Measurements from ENCODE around the gene RPS5.

The RPS5 gene

DNA sequence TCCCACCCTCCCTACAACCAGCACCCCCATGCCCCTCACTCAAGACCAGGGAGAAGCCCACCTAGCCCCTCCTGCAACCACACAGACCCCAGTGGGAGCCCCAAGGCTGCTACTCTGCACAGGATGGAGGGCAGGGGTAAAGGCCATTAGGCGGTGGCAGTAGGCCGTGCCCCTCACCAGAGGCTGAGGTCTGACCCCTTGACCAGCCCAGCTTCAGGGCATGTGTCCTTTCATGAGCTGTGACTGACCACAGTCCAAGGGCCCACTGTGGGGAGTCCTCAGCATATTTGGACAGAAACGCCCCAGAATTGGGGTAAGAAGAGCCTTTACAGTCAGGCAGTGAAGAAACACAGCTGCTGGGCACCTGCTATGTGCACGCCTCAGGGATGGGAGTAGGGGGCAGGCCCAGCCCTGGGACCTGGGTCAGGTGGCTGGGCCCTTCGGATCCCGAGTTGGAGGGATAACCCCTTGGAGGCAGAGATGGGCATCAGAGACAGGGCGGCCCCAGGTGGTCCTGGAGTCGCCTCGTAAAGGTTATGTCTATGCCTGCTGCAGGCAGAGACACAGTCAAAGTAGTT is 1.7 kb upstream of the RPS5 start:
- H3K4me3 ChIP-seq (ENCODE audit: low read length), result no peak overlapping the region

GRCh38 chr19:58385891-58386575 is 1.0 kb upstream of the RPS5 start:
- peak overlapping the region; percentile 74 for H2AFZ ChIP-seq (ENCODE audit: low read length)

More for the DNA sequence above, 1.7 kb upstream of the RPS5 start:
- H3K27ac ChIP-seq (ENCODE audit: low read length), result no peak overlapping the region
- no peaks in the 10 kb centered on the region for H3K9me3 ChIP-seq (replicated peaks; ENCODE audit: insufficient read depth, low read length)
- H3F3A ChIP-seq (ENCODE audit: insufficient read depth, low read length), result peaks cover 3% of the 10 kb centered on the region; the same call in 1 of the 2 replicates
- peaks cover 10% of the 10 kb centered on the region; the same call in 1 of the 2 replicates for H3K36me3 ChIP-seq (replicated peaks; ENCODE audit: insufficient read depth, low read length)
- peaks cover 23% of the 10 kb centered on the region for H3K79me2 ChIP-seq (ENCODE audit: low read length)
- H3K9me2 ChIP-seq (replicated peaks; ENCODE audit: insufficient read depth, low read length), result no peaks in the 10 kb centered on the region
- no peak overlapping the region for H3K9ac ChIP-seq (ENCODE audit: low read length)
- H2AFZ ChIP-seq (ENCODE audit: low read length), result no peak overlapping the region
- no peak for DNase-seq
- no peak overlapping the region for H3K4me2 ChIP-seq (ENCODE audit: low read depth, low read length)
- H4K20me1 ChIP-seq (ENCODE audit: insufficient read depth, low read length), result no peaks in the 10 kb centered on the region
- TF ChIP-seq CTCF (IDR thresholded peaks at IDR 0.05; ENCODE audit: low read length) (no peak), EZH2 (optimal IDR thresholded peaks at IDR 0.05; ENCODE audit: low read depth, low read length) (no peak), EZH2phosphoT487 (IDR thresholded peaks at IDR 0.05; ENCODE audit: low read length) (no peak)
- H3K4me1 ChIP-seq (ENCODE audit: low read length), result 0 out of 2 replicates have a peak, but pooled peaks cover 10% of the 10 kb centered on the region
- H3K27me3 ChIP-seq (replicated peaks; ENCODE audit: insufficient read depth, low read length), result no peaks in the 10 kb centered on the region

More at GRCh38 chr19:58385891-58386575, 1.0 kb upstream of the RPS5 start:
- H3K27me3 ChIP-seq (replicated peaks; ENCODE audit: insufficient read depth, low read length), result no peaks in the 10 kb centered on the region
- no peak for DNase-seq
- peaks cover 29% of the 10 kb centered on the region for H3K79me2 ChIP-seq (ENCODE audit: low read length)
- no peaks in the 10 kb centered on the region for H3K9me2 ChIP-seq (replicated peaks; ENCODE audit: insufficient read depth, low read length)
- peaks cover 12% of the 10 kb centered on the region; the same call in 1 of the 2 replicates for H3K4me1 ChIP-seq (ENCODE audit: low read length)
- peak overlapping the region; percentile 84 for H3K9ac ChIP-seq (ENCODE audit: low read length)
- peak overlapping the region; percentile 83; the same call in 1 of the 2 replicates for H3K27ac ChIP-seq (ENCODE audit: low read length)
- peaks cover 10% of the 10 kb centered on the region; the same call in 1 of the 2 replicates for H3K36me3 ChIP-seq (replicated peaks; ENCODE audit: insufficient read depth, low read length)
- peak overlapping the region; percentile 90 for H3K4me2 ChIP-seq (ENCODE audit: low read depth, low read length)
- no peak for TF ChIP-seq CTCF (IDR thresholded peaks at IDR 0.05; ENCODE audit: low read length)
- no peak for TF ChIP-seq EZH2phosphoT487 (IDR thresholded peaks at IDR 0.05; ENCODE audit: low read length)
- TF ChIP-seq EZH2 (optimal IDR thresholded peaks at IDR 0.05; ENCODE audit: low read depth, low read length), result no peak
- H3F3A ChIP-seq (ENCODE audit: insufficient read depth, low read length), result peaks cover 3% of the 10 kb centered on the region; the same call in 1 of the 2 replicates
- H4K20me1 ChIP-seq (ENCODE audit: insufficient read depth, low read length), result no peaks in the 10 kb centered on the region
- H3K4me3 ChIP-seq (ENCODE audit: low read length), result peak overlapping the region; percentile 87
- no peaks in the 10 kb centered on the region for H3K9me3 ChIP-seq (replicated peaks; ENCODE audit: insufficient read depth, low read length)
